Panc1 (cell line): Measurements from ENCODE around the gene SERTAD3. TPM values are rescaled to one million over a fixed set of nuclear protein-coding genes. Genes with fewer than 3 reads are reported as not detected.

Experiments used
- ATAC-seq: fragments of 200-7000 bp; cut with Tn5 transposase; 2 replicates; pipeline ENCODE4 v1.9.1; 2020; ENCODE audit warnings: mild to moderate bottlenecking, moderate library complexity
- BruUV-seq: library from RNA; stranded (reverse); fragments of 400-500 nt; replicated peaks from 2 replicates; lab custom pipeline; 2021; lab: Mats Ljungman, UMichigan
- CTCF ChIA-PET: fragments of 300-600 bp; sonication (Branson Sonifier 250); formaldehyde crosslinking; loops from one replicate; lab custom pipeline; 2022; ENCODE audit warnings: antibody characterized with exemption; lab: Charles Lee
- POLR2A ChIA-PET: fragments of 300-600 bp; sonication (Branson Sonifier 250); formaldehyde crosslinking; loops from one replicate; lab custom pipeline; 2022; ENCODE audit warnings: antibody characterized with exemption; lab: Charles Lee
- DNase-seq: peaks from one replicate; pipeline ENCODE4 v3.0.0-alpha.2; 2010; ENCODE audit warnings: low read depth, low spot score
- H3K27ac ChIP-seq: 2 replicates; pipeline ENCODE4 v1.5.1; 2011; ENCODE audit warnings: mild to moderate bottlenecking, low read length, inconsistent platforms
- H3K27me3 ChIP-seq: fragments of 200-500 bp; sonication (Bioruptor generic); 2 replicates; pipeline ENCODE4 v1.6.0; 2014; ENCODE audit warnings: low read length, inconsistent platforms; ENCODE audit not compliant: control insufficient read depth, insufficient read depth
- H3K36me3 ChIP-seq: fragments of 200-500 bp; sonication (Bioruptor generic); 2 replicates; pipeline ENCODE4 v1.5.1; 2014; ENCODE audit warnings: inconsistent platforms, mild to moderate bottlenecking, low read length, moderate library complexity; ENCODE audit not compliant: control insufficient read depth, insufficient read depth
- H3K4me1 ChIP-seq: 2 replicates; pipeline ENCODE4 v1.5.1; 2011; ENCODE audit warnings: inconsistent platforms, mild to moderate bottlenecking, low read length, moderate library complexity; ENCODE audit not compliant: control insufficient read depth, insufficient read depth
- H3K4me3 ChIP-seq, 2 experiments: 2 replicates each; pipeline ENCODE4 v1.5.1; 2011 to 2012; ENCODE audit warnings: low read depth in 2 of 2, low read length in 2 of 2, mild to moderate bottlenecking in 2 of 2, inconsistent platforms in 1 of 2, moderate library complexity in 1 of 2
- H3K9me3 ChIP-seq: fragments of 200-500 bp; sonication (Bioruptor generic); 2 replicates; pipeline ENCODE4 v1.5.1; 2014; ENCODE audit warnings: low read depth, mild to moderate bottlenecking, inconsistent platforms, low read length, moderate library complexity; ENCODE audit not compliant: control insufficient read depth, insufficient read depth
- POLR2AphosphoS5 ChIP-seq: IDR thresholded peaks from 2 replicates; pipeline ENCODE4 v1.6.1; 2012; ENCODE audit warnings: mild to moderate bottlenecking, low read depth, low read length, moderate library complexity
- SIN3A ChIP-seq: IDR thresholded peaks from 2 replicates; pipeline ENCODE4 v1.6.1; 2012; ENCODE audit warnings: low read depth, mild to moderate bottlenecking, low read length, moderate library complexity, borderline replicate concordance; ENCODE audit not compliant: insufficient read depth
- TCF7L2 ChIP-seq: IDR thresholded peaks from 2 replicates; pipeline ENCODE4 v1.6.1; 2011; ENCODE audit warnings: mild to moderate bottlenecking, low read depth, low read length, inconsistent platforms
- in situ Hi-C: cut with HindIII; loops from 2 replicates; pipeline ENCODE4 v1.10.0; 2016; ENCODE audit warnings: low sequenced_read_pairs, low pct_unique_long_range_greater_than_20kb
- intact Hi-C: fragments of 100-400 bp; cut with micrococcal nuclease; formaldehyde crosslinking; loops from one replicate; pipeline ENCODE4 v1.10.0; 2022; ENCODE audit not compliant: unreplicated experiment
- total RNA-seq: library from RNA; stranded (reverse); gene quantifications from one replicate; pipeline ENCODE4 v1.2.1, GENCODE V29; 2021; ENCODE audit not compliant: unreplicated experiment
- TF ChIP-seq, protein P1 (sequence below): fragments of 450-650 bp; IDR thresholded peaks from 2 replicates; pipeline ENCODE4 v1.5.1; 2017; ENCODE audit warnings: mild to moderate bottlenecking
- TF ChIP-seq, protein P2 (sequence below), 2 experiments: IDR thresholded peaks; 2 replicates each; pipeline ENCODE4 v1.6.1; 2011 to 2012; ENCODE audit warnings: low read depth in 2 of 2, control low read depth in 1 of 2, low read length in 1 of 2, mild to moderate bottlenecking in 1 of 2, moderate library complexity in 1 of 2; ENCODE audit not compliant: insufficient read depth in 1 of 2

The SERTAD3 gene
- total RNA-seq, 1 experiment from 2014 or later = 35.7 TPM

DNA sequence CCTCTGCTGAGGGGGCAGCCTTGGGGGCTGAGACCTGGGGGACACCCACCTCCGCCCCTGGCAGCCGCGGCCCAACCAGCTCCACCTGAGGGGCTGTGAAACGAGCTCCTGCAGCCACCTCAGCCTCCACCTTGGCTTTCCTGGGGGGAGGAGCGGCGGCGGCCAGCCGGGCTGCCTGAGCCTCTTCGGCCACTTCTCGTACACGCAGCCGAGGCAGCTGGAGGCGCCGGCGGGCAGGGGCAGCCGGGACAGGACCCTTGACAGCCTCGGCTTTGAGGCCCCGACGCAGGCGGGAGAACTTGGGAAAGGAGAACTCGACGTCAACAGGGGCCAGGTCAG, 46.6 kb downstream of the SERTAD3 start:
- no peak for ATAC-seq

DNA sequence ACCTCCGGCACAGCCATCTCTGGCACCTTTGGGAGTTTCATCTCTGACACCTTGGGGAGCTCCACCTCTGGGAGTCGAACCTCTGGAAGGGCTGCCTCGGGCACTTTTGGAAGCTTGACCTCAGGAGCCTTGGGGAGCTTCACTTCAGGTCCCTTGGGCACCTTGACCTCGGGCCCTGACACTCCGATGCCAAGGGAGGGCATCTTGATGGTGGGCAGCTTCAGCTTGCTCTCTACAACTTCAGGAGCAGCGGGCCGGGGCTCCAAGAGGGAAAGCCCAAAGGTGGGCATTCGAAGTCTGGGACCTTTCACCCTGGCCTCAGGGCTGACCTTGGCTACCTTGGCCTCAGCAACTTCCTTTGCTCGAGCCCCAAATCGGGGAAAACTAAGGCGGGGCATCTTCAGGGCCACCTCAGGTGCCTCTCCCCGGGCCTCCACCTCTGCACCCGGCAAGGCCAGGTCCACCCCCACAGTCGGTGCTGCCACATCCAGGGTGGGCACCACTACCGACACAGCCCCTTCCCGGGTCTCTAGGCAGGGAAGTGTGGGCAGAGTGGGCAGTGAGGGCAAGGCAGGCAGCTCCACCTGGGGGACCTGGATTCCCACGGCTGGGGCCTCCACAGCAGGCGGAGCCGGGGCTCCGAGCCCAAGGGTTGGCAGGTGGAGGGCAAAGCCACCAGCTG, 47.1 kb downstream of the SERTAD3 start:
- H3K36me3 ChIP-seq = no peaks in the 10 kb centered on the region
- TF ChIP-seq POLR2AphosphoS5 (no peak), SIN3A (no peak), TCF7L2 (no peak)
- TF ChIP-seq, protein P1, sequence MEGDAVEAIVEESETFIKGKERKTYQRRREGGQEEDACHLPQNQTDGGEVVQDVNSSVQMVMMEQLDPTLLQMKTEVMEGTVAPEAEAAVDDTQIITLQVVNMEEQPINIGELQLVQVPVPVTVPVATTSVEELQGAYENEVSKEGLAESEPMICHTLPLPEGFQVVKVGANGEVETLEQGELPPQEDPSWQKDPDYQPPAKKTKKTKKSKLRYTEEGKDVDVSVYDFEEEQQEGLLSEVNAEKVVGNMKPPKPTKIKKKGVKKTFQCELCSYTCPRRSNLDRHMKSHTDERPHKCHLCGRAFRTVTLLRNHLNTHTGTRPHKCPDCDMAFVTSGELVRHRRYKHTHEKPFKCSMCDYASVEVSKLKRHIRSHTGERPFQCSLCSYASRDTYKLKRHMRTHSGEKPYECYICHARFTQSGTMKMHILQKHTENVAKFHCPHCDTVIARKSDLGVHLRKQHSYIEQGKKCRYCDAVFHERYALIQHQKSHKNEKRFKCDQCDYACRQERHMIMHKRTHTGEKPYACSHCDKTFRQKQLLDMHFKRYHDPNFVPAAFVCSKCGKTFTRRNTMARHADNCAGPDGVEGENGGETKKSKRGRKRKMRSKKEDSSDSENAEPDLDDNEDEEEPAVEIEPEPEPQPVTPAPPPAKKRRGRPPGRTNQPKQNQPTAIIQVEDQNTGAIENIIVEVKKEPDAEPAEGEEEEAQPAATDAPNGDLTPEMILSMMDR = no peak
- TF ChIP-seq, protein P2, sequence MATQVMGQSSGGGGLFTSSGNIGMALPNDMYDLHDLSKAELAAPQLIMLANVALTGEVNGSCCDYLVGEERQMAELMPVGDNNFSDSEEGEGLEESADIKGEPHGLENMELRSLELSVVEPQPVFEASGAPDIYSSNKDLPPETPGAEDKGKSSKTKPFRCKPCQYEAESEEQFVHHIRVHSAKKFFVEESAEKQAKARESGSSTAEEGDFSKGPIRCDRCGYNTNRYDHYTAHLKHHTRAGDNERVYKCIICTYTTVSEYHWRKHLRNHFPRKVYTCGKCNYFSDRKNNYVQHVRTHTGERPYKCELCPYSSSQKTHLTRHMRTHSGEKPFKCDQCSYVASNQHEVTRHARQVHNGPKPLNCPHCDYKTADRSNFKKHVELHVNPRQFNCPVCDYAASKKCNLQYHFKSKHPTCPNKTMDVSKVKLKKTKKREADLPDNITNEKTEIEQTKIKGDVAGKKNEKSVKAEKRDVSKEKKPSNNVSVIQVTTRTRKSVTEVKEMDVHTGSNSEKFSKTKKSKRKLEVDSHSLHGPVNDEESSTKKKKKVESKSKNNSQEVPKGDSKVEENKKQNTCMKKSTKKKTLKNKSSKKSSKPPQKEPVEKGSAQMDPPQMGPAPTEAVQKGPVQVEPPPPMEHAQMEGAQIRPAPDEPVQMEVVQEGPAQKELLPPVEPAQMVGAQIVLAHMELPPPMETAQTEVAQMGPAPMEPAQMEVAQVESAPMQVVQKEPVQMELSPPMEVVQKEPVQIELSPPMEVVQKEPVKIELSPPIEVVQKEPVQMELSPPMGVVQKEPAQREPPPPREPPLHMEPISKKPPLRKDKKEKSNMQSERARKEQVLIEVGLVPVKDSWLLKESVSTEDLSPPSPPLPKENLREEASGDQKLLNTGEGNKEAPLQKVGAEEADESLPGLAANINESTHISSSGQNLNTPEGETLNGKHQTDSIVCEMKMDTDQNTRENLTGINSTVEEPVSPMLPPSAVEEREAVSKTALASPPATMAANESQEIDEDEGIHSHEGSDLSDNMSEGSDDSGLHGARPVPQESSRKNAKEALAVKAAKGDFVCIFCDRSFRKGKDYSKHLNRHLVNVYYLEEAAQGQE (IDR thresholded peaks at IDR 0.05; ENCODE audit: insufficient read depth in 1 of 2, low read depth in 2 of 2, low read length in 1 of 2) = no peak
- in situ Hi-C loops = no loop called here
- no peak overlapping the region for H3K27ac ChIP-seq
- no peaks in the 10 kb centered on the region for H3K4me1 ChIP-seq
- H3K4me3 ChIP-seq = no peak overlapping the region
- no peak for DNase-seq
- no peaks in the 10 kb centered on the region for H3K9me3 ChIP-seq
- ChIA-PET POLR2A (no interaction called here), CTCF (interaction anchor here (0.5 kb wide), 1 partner anchor 20 kb away, joined by 3 read pairs; no protein-coding TSS in a partner anchor)
- BruUV-seq = no TSS peak
- ATAC-seq = no peak
- H3K27me3 ChIP-seq = no peaks in the 10 kb centered on the region
- intact Hi-C loops = no loop called here

More for the DNA sequence above, 46.6 kb downstream of the SERTAD3 start:
- Histone ChIP-seq H3K9me3 (no peaks in the 10 kb centered on the region), H3K27ac (no peak overlapping the region), H3K4me1 (no peaks in the 10 kb centered on the region), H3K27me3 (no peaks in the 10 kb centered on the region), H3K4me3 (no peak overlapping the region), H3K36me3 (no peaks in the 10 kb centered on the region)
- in situ Hi-C loops = no loop called here
- TF ChIP-seq, protein P1 = no peak
- TF ChIP-seq POLR2AphosphoS5 (no peak), TCF7L2 (no peak), SIN3A (no peak)
- TF ChIP-seq, protein P2 (IDR thresholded peaks at IDR 0.05; ENCODE audit: insufficient read depth in 1 of 2, low read depth in 2 of 2, low read length in 1 of 2) = no peak
- no TSS peak for BruUV-seq
- CTCF ChIA-PET = no interaction called here
- no peak for DNase-seq
- POLR2A ChIA-PET = no interaction called here
- intact Hi-C loops = no loop called here
